ENCODE data around the gene CTNNA3.

CTNNA3 gene

GRCh38 chr10:66746711-66747110 lies 949.3 kb downstream of the CTNNA3 start:
- TF ChIP-seq, protein P1, sequence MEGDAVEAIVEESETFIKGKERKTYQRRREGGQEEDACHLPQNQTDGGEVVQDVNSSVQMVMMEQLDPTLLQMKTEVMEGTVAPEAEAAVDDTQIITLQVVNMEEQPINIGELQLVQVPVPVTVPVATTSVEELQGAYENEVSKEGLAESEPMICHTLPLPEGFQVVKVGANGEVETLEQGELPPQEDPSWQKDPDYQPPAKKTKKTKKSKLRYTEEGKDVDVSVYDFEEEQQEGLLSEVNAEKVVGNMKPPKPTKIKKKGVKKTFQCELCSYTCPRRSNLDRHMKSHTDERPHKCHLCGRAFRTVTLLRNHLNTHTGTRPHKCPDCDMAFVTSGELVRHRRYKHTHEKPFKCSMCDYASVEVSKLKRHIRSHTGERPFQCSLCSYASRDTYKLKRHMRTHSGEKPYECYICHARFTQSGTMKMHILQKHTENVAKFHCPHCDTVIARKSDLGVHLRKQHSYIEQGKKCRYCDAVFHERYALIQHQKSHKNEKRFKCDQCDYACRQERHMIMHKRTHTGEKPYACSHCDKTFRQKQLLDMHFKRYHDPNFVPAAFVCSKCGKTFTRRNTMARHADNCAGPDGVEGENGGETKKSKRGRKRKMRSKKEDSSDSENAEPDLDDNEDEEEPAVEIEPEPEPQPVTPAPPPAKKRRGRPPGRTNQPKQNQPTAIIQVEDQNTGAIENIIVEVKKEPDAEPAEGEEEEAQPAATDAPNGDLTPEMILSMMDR (conservative IDR thresholded peaks at IDR 0.05; ENCODE audit: low read length) = no peak
- TF ChIP-seq EZH2phosphoT487 (IDR thresholded peaks at IDR 0.05; ENCODE audit: borderline replicate concordance) = no peak
- Histone ChIP-seq H2AFZ (ENCODE audit: low read length) (no peak overlapping the region), H3K4me1 (ENCODE audit: insufficient read depth, low read length, poor library complexity, severe bottlenecking) (no peaks in the 10 kb centered on the region), H3K4me2 (ENCODE audit: low read depth, low read length, poor library complexity, severe bottlenecking) (no peak overlapping the region), H3F3A (ENCODE audit: low read depth) (no peaks in the 10 kb centered on the region), H3K4me3 (ENCODE audit: low read length, poor library complexity, severe bottlenecking) (no peak overlapping the region), H3K27me3 (ENCODE audit: insufficient read depth, low read length, poor library complexity, severe bottlenecking) (no peaks in the 10 kb centered on the region), H3K9ac (ENCODE audit: low read depth, low read length, poor library complexity, severe bottlenecking) (no peak overlapping the region), H3K9me2 (replicated peaks; ENCODE audit: low read depth, low read length) (no peaks in the 10 kb centered on the region), H3K79me2 (ENCODE audit: insufficient read depth, low read length) (no peaks in the 10 kb centered on the region), H4K20me1 (ENCODE audit: insufficient read depth, low read length, poor library complexity, severe bottlenecking) (no peaks in the 10 kb centered on the region), H3K36me3 (ENCODE audit: insufficient read depth, low read length) (no peaks in the 10 kb centered on the region), H3K9me3 (ENCODE audit: insufficient read depth, low read depth, low read length) (no peaks in the 10 kb centered on the region)

DNA sequence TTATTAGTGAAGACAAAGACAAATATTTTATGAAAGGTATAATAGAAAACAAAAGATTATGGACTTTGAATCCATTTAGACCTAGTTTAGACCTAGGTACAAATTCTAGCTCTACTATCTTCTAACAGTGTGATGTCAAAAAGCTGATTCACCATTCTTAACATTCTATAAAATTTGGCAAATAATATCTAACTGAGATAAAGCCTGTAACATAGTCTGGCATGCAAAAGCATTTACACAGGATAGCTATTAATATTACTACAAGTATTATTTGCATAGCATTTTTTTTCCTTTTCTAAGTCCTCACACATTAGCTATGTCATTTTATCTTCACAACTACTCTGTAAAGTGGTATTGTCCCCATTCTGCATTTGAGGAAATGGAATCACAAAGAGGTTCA lies 949.7 kb downstream of the CTNNA3 start:
- TF ChIP-seq EZH2phosphoT487 (IDR thresholded peaks at IDR 0.05; ENCODE audit: borderline replicate concordance) = no peak
- TF ChIP-seq, protein P1 (conservative IDR thresholded peaks at IDR 0.05; ENCODE audit: low read length) = no peak
- no peaks in the 10 kb centered on the region for H4K20me1 ChIP-seq (ENCODE audit: insufficient read depth, low read length, poor library complexity, severe bottlenecking)
- no peaks in the 10 kb centered on the region for H3K36me3 ChIP-seq (ENCODE audit: insufficient read depth, low read length)
- no peak overlapping the region for H3K4me2 ChIP-seq (ENCODE audit: low read depth, low read length, poor library complexity, severe bottlenecking)
- H3K9me2 ChIP-seq (replicated peaks; ENCODE audit: low read depth, low read length) = no peaks in the 10 kb centered on the region
- H3K27me3 ChIP-seq (ENCODE audit: insufficient read depth, low read length, poor library complexity, severe bottlenecking) = no peaks in the 10 kb centered on the region
- no peak overlapping the region for H3K9ac ChIP-seq (ENCODE audit: low read depth, low read length, poor library complexity, severe bottlenecking)
- no peaks in the 10 kb centered on the region for H3K9me3 ChIP-seq (ENCODE audit: insufficient read depth, low read depth, low read length)
- H3K4me1 ChIP-seq (ENCODE audit: insufficient read depth, low read length, poor library complexity, severe bottlenecking) = no peaks in the 10 kb centered on the region
- no peaks in the 10 kb centered on the region for H3F3A ChIP-seq (ENCODE audit: low read depth)
- H3K79me2 ChIP-seq (ENCODE audit: insufficient read depth, low read length) = no peaks in the 10 kb centered on the region
- H2AFZ ChIP-seq (ENCODE audit: low read length) = no peak overlapping the region
- no peak overlapping the region for H3K4me3 ChIP-seq (ENCODE audit: low read length, poor library complexity, severe bottlenecking)

DNA sequence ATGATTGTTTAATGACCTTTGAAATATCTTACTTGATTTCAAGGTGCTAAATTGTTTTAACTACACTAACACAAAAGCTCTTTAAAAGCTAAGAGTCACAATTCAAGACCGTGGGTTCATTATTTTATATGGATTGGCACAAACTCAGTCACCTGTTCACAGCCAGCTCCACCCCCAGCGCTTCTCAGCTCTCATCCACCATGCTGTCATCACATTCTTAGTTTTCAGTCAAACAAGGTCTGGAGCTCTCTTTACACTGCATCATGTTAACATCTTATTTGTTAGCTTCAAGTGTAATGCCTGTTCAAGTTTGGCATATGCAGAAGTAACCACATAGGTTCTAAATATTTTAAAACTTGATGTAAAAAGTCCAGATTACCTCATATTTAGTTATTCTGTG lies 951.1 kb downstream of the CTNNA3 start:
- no peaks in the 10 kb centered on the region for H3K9me2 ChIP-seq (replicated peaks; ENCODE audit: low read depth, low read length)
- no peaks in the 10 kb centered on the region for H3K9me3 ChIP-seq (ENCODE audit: insufficient read depth, low read depth, low read length)
- H3F3A ChIP-seq (ENCODE audit: low read depth) = no peaks in the 10 kb centered on the region
- no peak overlapping the region for H3K4me2 ChIP-seq (ENCODE audit: low read depth, low read length, poor library complexity, severe bottlenecking)
- H3K9ac ChIP-seq (ENCODE audit: low read depth, low read length, poor library complexity, severe bottlenecking) = no peak overlapping the region
- no peaks in the 10 kb centered on the region for H3K4me1 ChIP-seq (ENCODE audit: insufficient read depth, low read length, poor library complexity, severe bottlenecking)
- H3K79me2 ChIP-seq (ENCODE audit: insufficient read depth, low read length) = no peaks in the 10 kb centered on the region
- H2AFZ ChIP-seq (ENCODE audit: low read length) = no peak overlapping the region
- no peak overlapping the region for H3K4me3 ChIP-seq (ENCODE audit: low read length, poor library complexity, severe bottlenecking)
- H4K20me1 ChIP-seq (ENCODE audit: insufficient read depth, low read length, poor library complexity, severe bottlenecking) = no peaks in the 10 kb centered on the region
- no peaks in the 10 kb centered on the region for H3K36me3 ChIP-seq (ENCODE audit: insufficient read depth, low read length)
- H3K27me3 ChIP-seq (ENCODE audit: insufficient read depth, low read length, poor library complexity, severe bottlenecking) = no peaks in the 10 kb centered on the region
- TF ChIP-seq, protein P1 (conservative IDR thresholded peaks at IDR 0.05; ENCODE audit: low read length) = no peak
- no peak for TF ChIP-seq EZH2phosphoT487 (IDR thresholded peaks at IDR 0.05; ENCODE audit: borderline replicate concordance)
